Body of pancreas (tissue), 4 donors: ENCODE measurements around the gene FES. TPM values are rescaled to one million over a fixed set of nuclear protein-coding genes. Genes with fewer than 3 reads are reported as not detected.

Source experiments
- ATAC-seq: fragments of 150-250 bp; one replicate; pipeline ENCODE4 v1.9.1; 2016
- DNase-seq, 4 donors: peaks; one replicate each; pipeline ENCODE4 v3.0.0-alpha.2; 2019
- H3K27ac ChIP-seq, 4 donors: fragments of 200-600 bp; sonication (generic); 1 replicate in 3 of 4; 2 replicates in 1 of 4; pipeline versions ENCODE4 v1.5.1 to v1.6.1; 2016 to 2019; ENCODE audit warnings: mild to moderate bottlenecking in 1 of 4, mixed read lengths in 1 of 4, moderate library complexity in 1 of 4
- H3K27me3 ChIP-seq, 2 donors: fragments of 200-600 bp; sonication (generic); one replicate each; pipeline ENCODE4 v1.6.0; 2016; ENCODE audit warnings: mild to moderate bottlenecking in 1 of 2
- H3K36me3 ChIP-seq, 2 donors: fragments of 200-600 bp; sonication (generic); replicated peaks in 1 of 2; 2 replicates each; pipeline ENCODE4 v1.5.1; 2016; ENCODE audit warnings: low read depth in 2 of 2; ENCODE audit not compliant: insufficient read depth in 1 of 2
- H3K4me1 ChIP-seq: fragments of 200-600 bp; sonication (generic); one replicate; pipeline ENCODE4 v1.6.0; 2016
- H3K4me3 ChIP-seq, 2 donors: fragments of 200-600 bp; sonication (generic); 1 replicate in 1 of 2; 2 replicates in 1 of 2; pipeline ENCODE4 v1.5.1; 2016 to 2019
- H3K9me3 ChIP-seq, 3 donors: fragments of 200-600 bp; sonication (generic); 1 replicate in 2 of 3; 2 replicates in 1 of 3; pipeline ENCODE4 v1.5.1; 2016
- POLR2A ChIP-seq, 3 donors: fragments of 450-650 bp; IDR thresholded peaks; one replicate each; pipeline ENCODE4 v1.6.1; 2016; ENCODE audit warnings: antibody characterized with exemption in 3 of 3, mild to moderate bottlenecking in 2 of 3
- WGBS, 2 donors: methylation state at CpG; one replicate each; pipeline ENCODE4 v1.1.5; 2017; 5-methylcytosine and 5-hydroxymethylcytosine counted together
- intact Hi-C: fragments of 100-400 bp; cut with DNase I; formaldehyde crosslinking; loops from one replicate; pipeline ENCODE4 v1.15.1; 2023
- total RNA-seq, 2 donors: library from RNA; depleted of rRNA; stranded (reverse); fragments of >200 nt; gene quantifications; one replicate each; pipeline ENCODE4 v1.1.0, GENCODE V29; 2016
- TF ChIP-seq, protein P1 (sequence below), 7 experiments: fragments of 450-650 bp in 4 of 7; fragments of 200-600 bp in 3 of 7; sonication (generic) in 3 of 7; IDR thresholded peaks; one replicate each; pipeline ENCODE4 v1.5.1; 2016 to 2019; ENCODE audit warnings: antibody characterized with exemption in 7 of 7

FES gene
- total RNA-seq, 2 donors from 2014 or later: 16.9 to 24.4 TPM

GRCh38 chr15:90876512-90877170, 7.7 kb upstream of the FES start:
- Histone ChIP-seq H3K4me1 (peaks cover 38% of the 10 kb centered on the region), H3K9me3 (no peaks in the 10 kb centered on the region), H3K27ac (no peak overlapping the region), H3K4me3 (no peak overlapping the region), H3K27me3 (no peaks in the 10 kb centered on the region), H3K36me3 (peaks cover 14 to 38% of the 10 kb centered on the region in 2 donors)
- ATAC-seq (no peak), DNase-seq (no peak)
- WGBS, 2 donors: 90 to 92% methylated on average over 15 of the region's 15 CpGs
- intact Hi-C loops: no loop called here
- no peak for TF ChIP-seq POLR2A (IDR thresholded peaks at IDR 0.05)
- TF ChIP-seq, protein P1, sequence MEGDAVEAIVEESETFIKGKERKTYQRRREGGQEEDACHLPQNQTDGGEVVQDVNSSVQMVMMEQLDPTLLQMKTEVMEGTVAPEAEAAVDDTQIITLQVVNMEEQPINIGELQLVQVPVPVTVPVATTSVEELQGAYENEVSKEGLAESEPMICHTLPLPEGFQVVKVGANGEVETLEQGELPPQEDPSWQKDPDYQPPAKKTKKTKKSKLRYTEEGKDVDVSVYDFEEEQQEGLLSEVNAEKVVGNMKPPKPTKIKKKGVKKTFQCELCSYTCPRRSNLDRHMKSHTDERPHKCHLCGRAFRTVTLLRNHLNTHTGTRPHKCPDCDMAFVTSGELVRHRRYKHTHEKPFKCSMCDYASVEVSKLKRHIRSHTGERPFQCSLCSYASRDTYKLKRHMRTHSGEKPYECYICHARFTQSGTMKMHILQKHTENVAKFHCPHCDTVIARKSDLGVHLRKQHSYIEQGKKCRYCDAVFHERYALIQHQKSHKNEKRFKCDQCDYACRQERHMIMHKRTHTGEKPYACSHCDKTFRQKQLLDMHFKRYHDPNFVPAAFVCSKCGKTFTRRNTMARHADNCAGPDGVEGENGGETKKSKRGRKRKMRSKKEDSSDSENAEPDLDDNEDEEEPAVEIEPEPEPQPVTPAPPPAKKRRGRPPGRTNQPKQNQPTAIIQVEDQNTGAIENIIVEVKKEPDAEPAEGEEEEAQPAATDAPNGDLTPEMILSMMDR (IDR thresholded peaks at IDR 0.05): no peak

- H3K4me1 ChIP-seq: peaks cover 43% of the 10 kb centered on the region
- no peak for ATAC-seq
- H3K27me3 ChIP-seq: no peaks in the 10 kb centered on the region
- peaks cover 14 to 38% of the 10 kb centered on the region in 2 donors for H3K36me3 ChIP-seq
- 87 to 94% methylated on average over 3 to 14 of the region's 14 CpGs for WGBS, 2 donors
- intact Hi-C loops: no loop called here
- DNase-seq: no peak
- H3K27ac ChIP-seq: no peak overlapping the region
- no peak overlapping the region for H3K4me3 ChIP-seq
- H3K9me3 ChIP-seq: no peaks in the 10 kb centered on the region
- TF ChIP-seq, protein P1 (IDR thresholded peaks at IDR 0.05): no peak
- TF ChIP-seq POLR2A (IDR thresholded peaks at IDR 0.05): no peak
Observed at GRCh38 chr15:90877315-90877714, 7.0 kb upstream of the FES start.

DNA sequence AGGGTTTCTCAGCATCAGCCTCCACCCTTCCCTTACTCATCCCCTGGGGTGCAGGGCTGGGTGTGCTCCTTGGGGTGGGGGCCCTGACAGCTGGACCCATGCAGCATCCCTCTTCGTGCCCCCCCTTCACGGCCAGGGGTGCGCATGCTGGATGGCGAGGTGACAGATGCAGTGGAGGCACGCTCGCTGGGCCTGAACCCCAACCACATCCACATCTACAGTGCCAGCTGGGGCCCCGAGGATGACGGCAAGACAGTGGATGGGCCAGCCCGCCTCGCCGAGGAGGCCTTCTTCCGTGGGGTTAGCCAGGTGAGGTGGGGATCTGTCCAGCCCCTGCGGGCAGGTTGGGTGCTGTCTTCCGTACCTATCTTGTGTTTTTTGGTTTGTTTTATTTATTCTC, 6.3 kb upstream of the FES start:
- Histone ChIP-seq H3K4me3 (no peak overlapping the region), H3K27me3 (no peaks in the 10 kb centered on the region), H3K36me3 (peaks cover 14 to 38% of the 10 kb centered on the region in 2 donors), H3K4me1 (peaks cover 43% of the 10 kb centered on the region), H3K27ac (no peak overlapping the region), H3K9me3 (no peaks in the 10 kb centered on the region)
- WGBS, 2 donors: 97% methylated on average over 6 to 14 of the region's 14 CpGs
- DNase-seq: no peak
- ATAC-seq: no peak
- intact Hi-C loops: no loop called here
- TF ChIP-seq, protein P1 (IDR thresholded peaks at IDR 0.05): no peak
- TF ChIP-seq POLR2A (IDR thresholded peaks at IDR 0.05): no peak

DNA sequence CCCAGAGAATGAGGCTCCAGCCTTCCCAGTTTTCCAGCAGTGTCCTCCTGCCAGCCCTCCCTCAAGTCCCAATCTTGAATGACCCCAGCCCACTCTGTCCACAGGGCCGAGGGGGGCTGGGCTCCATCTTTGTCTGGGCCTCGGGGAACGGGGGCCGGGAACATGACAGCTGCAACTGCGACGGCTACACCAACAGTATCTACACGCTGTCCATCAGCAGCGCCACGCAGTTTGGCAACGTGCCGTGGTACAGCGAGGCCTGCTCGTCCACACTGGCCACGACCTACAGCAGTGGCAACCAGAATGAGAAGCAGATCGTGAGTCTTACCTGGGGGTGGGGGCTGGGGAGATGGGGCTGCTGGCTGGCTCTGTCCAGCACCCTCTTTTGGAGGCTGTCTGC, 5.6 kb upstream of the FES start:
- TF ChIP-seq POLR2A (IDR thresholded peaks at IDR 0.05): no peak
- H3K9me3 ChIP-seq: no peaks in the 10 kb centered on the region
- no peak for ATAC-seq
- peaks cover 14 to 38% of the 10 kb centered on the region in 2 donors for H3K36me3 ChIP-seq
- H3K27me3 ChIP-seq: no peaks in the 10 kb centered on the region
- intact Hi-C loops: no loop called here
- peaks cover 43% of the 10 kb centered on the region for H3K4me1 ChIP-seq
- H3K4me3 ChIP-seq: no peak overlapping the region
- H3K27ac ChIP-seq: no peak overlapping the region
- 76 to 84% methylated on average over 15 of the region's 15 CpGs for WGBS, 2 donors
- no peak for DNase-seq

DNA sequence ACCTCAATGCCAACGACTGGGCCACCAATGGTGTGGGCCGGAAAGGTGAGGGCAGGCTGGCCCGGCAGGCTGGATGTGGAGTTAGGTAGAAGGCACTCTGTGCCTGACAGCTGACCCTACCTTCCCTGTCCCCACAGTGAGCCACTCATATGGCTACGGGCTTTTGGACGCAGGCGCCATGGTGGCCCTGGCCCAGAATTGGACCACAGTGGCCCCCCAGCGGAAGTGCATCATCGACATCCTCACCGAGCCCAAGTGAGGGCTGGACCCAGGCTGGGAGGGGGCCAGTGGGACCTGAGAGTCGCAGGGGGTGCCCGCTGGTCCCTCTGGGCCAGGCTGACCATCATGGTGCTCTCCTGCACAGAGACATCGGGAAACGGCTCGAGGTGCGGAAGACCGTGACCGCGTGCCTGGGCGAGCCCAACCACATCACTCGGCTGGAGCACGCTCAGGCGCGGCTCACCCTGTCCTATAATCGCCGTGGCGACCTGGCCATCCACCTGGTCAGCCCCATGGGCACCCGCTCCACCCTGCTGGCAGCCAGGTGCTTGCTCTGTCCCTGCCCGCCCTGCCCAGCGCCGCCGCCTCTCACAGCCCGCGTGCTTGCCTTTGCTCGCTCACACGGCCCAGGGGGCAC, 4.5 kb upstream of the FES start:
- ATAC-seq: no peak
- Histone ChIP-seq H3K4me1 (peaks cover 43% of the 10 kb centered on the region), H3K27me3 (no peaks in the 10 kb centered on the region), H3K9me3 (no peaks in the 10 kb centered on the region), H3K36me3 (peaks cover 14 to 38% of the 10 kb centered on the region in 2 donors), H3K4me3 (no peak overlapping the region), H3K27ac (no peak overlapping the region)
- intact Hi-C loops: loop anchor here (10.0 kb wide), 1 partner anchor 165 kb away; the partner anchor contains the start of gene BLM
- TF ChIP-seq, protein P1 (IDR thresholded peaks at IDR 0.05): no peak
- no peak for TF ChIP-seq POLR2A (IDR thresholded peaks at IDR 0.05)
- DNase-seq: no peak
- 92 to 93% methylated on average over 23 to 34 of the region's 35 CpGs for WGBS, 2 donors
